Measurements from ENCODE around the gene RNU6-8. TPM values are rescaled to one million over a fixed set of nuclear protein-coding genes. Genes with fewer than 3 reads are reported as not detected.

The RNU6-8 gene
- total RNA-seq, 2 donors from 2014 or later = not detected

DNA sequence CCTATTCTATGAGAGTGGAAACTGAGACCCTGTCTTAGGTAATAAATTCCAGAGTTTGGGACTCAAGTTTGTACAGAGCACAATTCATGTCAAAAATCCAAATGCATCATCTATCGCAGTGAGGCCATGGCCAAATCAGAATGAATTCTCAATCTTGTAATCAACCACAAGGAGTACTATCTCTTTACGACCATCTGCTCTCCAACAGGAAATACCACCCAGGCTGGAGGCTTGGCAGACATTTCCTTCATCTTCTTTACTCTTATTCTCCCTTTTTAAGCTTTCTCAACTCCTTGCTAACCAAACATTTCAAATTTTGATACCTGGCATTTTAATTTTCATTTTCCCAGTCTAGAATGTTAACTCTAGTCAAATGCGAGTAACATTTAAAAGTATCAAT is 33.9 kb downstream of the RNU6-8 start:
- DNase-seq (ENCODE audit: low spot score) = no peak
- intact Hi-C loops (cut with DNase I) = no loop called here

- intact Hi-C loops (cut with DNase I) = no loop called here
- DNase-seq (ENCODE audit: low spot score) = no peak
These were observed 35.2 kb downstream of the RNU6-8 start for GRCh38 chr14:32167907-32168306.

- intact Hi-C loops (cut with DNase I) = no loop called here
- no peak for DNase-seq (ENCODE audit: low spot score)
These were observed 36.1 kb downstream of the RNU6-8 start for GRCh38 chr14:32166924-32167323.

DNA sequence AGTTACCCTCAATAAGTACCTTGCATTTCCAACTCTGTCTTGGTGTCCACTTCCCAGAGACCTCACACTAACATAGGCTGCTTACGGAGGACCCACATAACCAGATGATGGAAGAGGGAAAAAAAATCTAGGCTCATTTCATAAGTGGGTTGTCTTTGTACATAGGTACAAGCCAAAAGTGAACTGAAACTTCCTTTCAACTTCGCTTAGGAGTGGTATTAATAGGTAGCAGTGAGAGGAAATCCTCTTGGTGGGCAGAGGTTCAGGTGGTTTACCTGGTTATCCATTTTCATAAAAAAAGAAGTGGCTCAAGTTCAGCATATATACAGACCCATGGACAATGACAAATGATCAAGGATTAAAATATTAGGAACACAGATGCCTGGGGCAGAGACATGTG is 37.0 kb downstream of the RNU6-8 start:
- no peak for DNase-seq (ENCODE audit: low spot score)
- intact Hi-C loops (cut with DNase I) = no loop called here

Other genes with a start within 250 kb of the RNU6-8 start
- 100 to 1,000 TPM; 159 to 198 TPM for gene ARHGAP5, start 126.0 kb downstream of the RNU6-8 start, total RNA-seq
- gene RNU6-7, start 1.2 kb downstream of the RNU6-8 start, total RNA-seq = not detected
- 100 to 1,000 TPM in 1 of 2 donors, 10 to 100 TPM in 1; 33.5 to 108 TPM for gene AKAP6, start 126.0 kb upstream of the RNU6-8 start, total RNA-seq